ENCODE measurements around the gene PAPOLG. TPM values are rescaled to one million over a fixed set of nuclear protein-coding genes. Genes with fewer than 3 reads are reported as not detected.

The PAPOLG gene
- 5.5 to 13.2 TPM (median 8.9 TPM) in 5 replicates for total RNA-seq (2022; extraction: Qiagen RNA extraction; ENCODE audit: low read depth)

GRCh38 chr2:60756097-60757087, at the start of gene PAPOLG:
PAPOLG (plus strand) TSS chr2:60756268; CDS start chr2:60756479, 211 bp downstream.

Other genes starting within 250 kb of the PAPOLG start
- 0.07 to 0.78 TPM (median 0.51 TPM) in 3 of 5 replicates, not detected in the others for gene BCL11A, start 202.6 kb upstream of the PAPOLG start, total RNA-seq (2022; extraction: Qiagen RNA extraction; ENCODE audit: low read depth)
- gene REL, start 125.3 kb downstream of the PAPOLG start, total RNA-seq (2022; extraction: Qiagen RNA extraction; ENCODE audit: low read depth): 1.0 to 3.6 TPM (median 2.3 TPM) in 5 replicates

All from A549 treated with ZK216348 at 1 μM for 4 hours (cell line).